ENCODE measurements around the gene NOTCH3. TPM values are rescaled to one million over a fixed set of nuclear protein-coding genes. Genes with fewer than 3 reads are reported as not detected.

The NOTCH3 gene
- total RNA-seq, 1 experiment from 2014 or later: 39.4 TPM

GRCh38 chr19:15181394-15181793, 19.4 kb downstream of the NOTCH3 start:
- TF ChIP-seq ZFX (IDR thresholded peaks at IDR 0.05) (no peak), CEBPB (IDR thresholded peaks at IDR 0.05; ENCODE audit: low read depth) (no peak), ATF3 (IDR thresholded peaks at IDR 0.05) (no peak), RAD21 (IDR thresholded peaks at IDR 0.05; ENCODE audit: low read depth) (no peak), EZH2phosphoT487 (IDR thresholded peaks at IDR 0.05; ENCODE audit: borderline replicate concordance) (no peak), JUND (IDR thresholded peaks at IDR 0.05) (no peak), SP1 (IDR thresholded peaks at IDR 0.05; ENCODE audit: low read depth) (no peak), EZH2 (IDR thresholded peaks at IDR 0.05) (no peak), CBX3 (IDR thresholded peaks at IDR 0.05; ENCODE audit: low read depth) (no peak), ZNF274 (IDR thresholded peaks at IDR 0.05; ENCODE audit: low read depth, low read length) (no peak), SIN3A (IDR thresholded peaks at IDR 0.05; ENCODE audit: low read depth) (no peak), FOSL1 (IDR thresholded peaks at IDR 0.05; ENCODE audit: low read depth) (no peak), POLR2A (IDR thresholded peaks at IDR 0.05; ENCODE audit: borderline replicate concordance, extremely low read depth, insufficient read depth, insufficient read length) (no peak), MAX (IDR thresholded peaks at IDR 0.05) (no peak), EGR1 (IDR thresholded peaks at IDR 0.05; ENCODE audit: low read depth) (no peak), ELF1 (IDR thresholded peaks at IDR 0.05; ENCODE audit: borderline replicate concordance, low read depth) (no peak)
- TF ChIP-seq, protein P1, sequence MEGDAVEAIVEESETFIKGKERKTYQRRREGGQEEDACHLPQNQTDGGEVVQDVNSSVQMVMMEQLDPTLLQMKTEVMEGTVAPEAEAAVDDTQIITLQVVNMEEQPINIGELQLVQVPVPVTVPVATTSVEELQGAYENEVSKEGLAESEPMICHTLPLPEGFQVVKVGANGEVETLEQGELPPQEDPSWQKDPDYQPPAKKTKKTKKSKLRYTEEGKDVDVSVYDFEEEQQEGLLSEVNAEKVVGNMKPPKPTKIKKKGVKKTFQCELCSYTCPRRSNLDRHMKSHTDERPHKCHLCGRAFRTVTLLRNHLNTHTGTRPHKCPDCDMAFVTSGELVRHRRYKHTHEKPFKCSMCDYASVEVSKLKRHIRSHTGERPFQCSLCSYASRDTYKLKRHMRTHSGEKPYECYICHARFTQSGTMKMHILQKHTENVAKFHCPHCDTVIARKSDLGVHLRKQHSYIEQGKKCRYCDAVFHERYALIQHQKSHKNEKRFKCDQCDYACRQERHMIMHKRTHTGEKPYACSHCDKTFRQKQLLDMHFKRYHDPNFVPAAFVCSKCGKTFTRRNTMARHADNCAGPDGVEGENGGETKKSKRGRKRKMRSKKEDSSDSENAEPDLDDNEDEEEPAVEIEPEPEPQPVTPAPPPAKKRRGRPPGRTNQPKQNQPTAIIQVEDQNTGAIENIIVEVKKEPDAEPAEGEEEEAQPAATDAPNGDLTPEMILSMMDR (IDR thresholded peaks at IDR 0.05 in 2 of 3, conservative IDR thresholded peaks at IDR 0.05 in 1 of 3; ENCODE audit: borderline replicate concordance in 1 of 3, insufficient read depth in 1 of 3, low read depth in 2 of 3, low read length in 2 of 3): no peak
- TF ChIP-seq, protein P2, sequence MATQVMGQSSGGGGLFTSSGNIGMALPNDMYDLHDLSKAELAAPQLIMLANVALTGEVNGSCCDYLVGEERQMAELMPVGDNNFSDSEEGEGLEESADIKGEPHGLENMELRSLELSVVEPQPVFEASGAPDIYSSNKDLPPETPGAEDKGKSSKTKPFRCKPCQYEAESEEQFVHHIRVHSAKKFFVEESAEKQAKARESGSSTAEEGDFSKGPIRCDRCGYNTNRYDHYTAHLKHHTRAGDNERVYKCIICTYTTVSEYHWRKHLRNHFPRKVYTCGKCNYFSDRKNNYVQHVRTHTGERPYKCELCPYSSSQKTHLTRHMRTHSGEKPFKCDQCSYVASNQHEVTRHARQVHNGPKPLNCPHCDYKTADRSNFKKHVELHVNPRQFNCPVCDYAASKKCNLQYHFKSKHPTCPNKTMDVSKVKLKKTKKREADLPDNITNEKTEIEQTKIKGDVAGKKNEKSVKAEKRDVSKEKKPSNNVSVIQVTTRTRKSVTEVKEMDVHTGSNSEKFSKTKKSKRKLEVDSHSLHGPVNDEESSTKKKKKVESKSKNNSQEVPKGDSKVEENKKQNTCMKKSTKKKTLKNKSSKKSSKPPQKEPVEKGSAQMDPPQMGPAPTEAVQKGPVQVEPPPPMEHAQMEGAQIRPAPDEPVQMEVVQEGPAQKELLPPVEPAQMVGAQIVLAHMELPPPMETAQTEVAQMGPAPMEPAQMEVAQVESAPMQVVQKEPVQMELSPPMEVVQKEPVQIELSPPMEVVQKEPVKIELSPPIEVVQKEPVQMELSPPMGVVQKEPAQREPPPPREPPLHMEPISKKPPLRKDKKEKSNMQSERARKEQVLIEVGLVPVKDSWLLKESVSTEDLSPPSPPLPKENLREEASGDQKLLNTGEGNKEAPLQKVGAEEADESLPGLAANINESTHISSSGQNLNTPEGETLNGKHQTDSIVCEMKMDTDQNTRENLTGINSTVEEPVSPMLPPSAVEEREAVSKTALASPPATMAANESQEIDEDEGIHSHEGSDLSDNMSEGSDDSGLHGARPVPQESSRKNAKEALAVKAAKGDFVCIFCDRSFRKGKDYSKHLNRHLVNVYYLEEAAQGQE (IDR thresholded peaks at IDR 0.05; ENCODE audit: low read depth): no peak
- Histone ChIP-seq H3K4me3 (replicated peaks in 1 of 2; ENCODE audit: low read depth in 1 of 2, low read length in 2 of 2) (no peak overlapping the region), H3K9ac (ENCODE audit: low read length) (no peak overlapping the region), H3K9me3 (ENCODE audit: control insufficient read depth in 1 of 2, insufficient read depth in 1 of 2, low read depth in 1 of 2, low read length in 2 of 2) (no peaks in the 10 kb centered on the region), H2AFZ (ENCODE audit: low read depth, low read length, poor library complexity, severe bottlenecking) (no peak overlapping the region), H3K4me2 (ENCODE audit: low read length) (no peak overlapping the region), H3K4me1 (ENCODE audit: control insufficient read depth in 1 of 2, insufficient read depth in 2 of 2, low read length in 2 of 2) (peaks cover 0 to 3% of the 10 kb centered on the region in 2 experiments; a peak in 1 of 4 replicates), H3K27ac (ENCODE audit: low read depth, low read length) (no peak overlapping the region), H4K20me1 (ENCODE audit: insufficient read depth) (no peaks in the 10 kb centered on the region), H3K9me2 (ENCODE audit: insufficient read depth) (no peaks in the 10 kb centered on the region), H3K36me3 (ENCODE audit: control insufficient read depth in 1 of 2, insufficient read depth in 2 of 2, low read length in 2 of 2) (no peaks in the 10 kb centered on the region; a peak in 2 of 4 replicates), H3K79me2 (ENCODE audit: insufficient read depth, low read length) (no peaks in the 10 kb centered on the region), H3K27me3 (ENCODE audit: insufficient read depth, low read length) (no peaks in the 10 kb centered on the region)
- RAD21 ChIA-PET (ENCODE audit: low non-redundant PET in 1 of 2, low total read pairs in 2 of 2, uncharacterized antibody in 2 of 2, unreplicated experiment in 2 of 2): no interaction called here
- POLR2A ChIA-PET: no interaction called here
- CTCF ChIA-PET: interaction anchor here (1.1 kb wide), 1 partner anchor 89 kb away, joined by 3 read pairs; no protein-coding TSS in a partner anchor
- no peak for DNase-seq (ENCODE audit: low read depth, low spot score)
- intact Hi-C loops (cut with micrococcal nuclease): no loop called here
- ATAC-seq: no peak
- BruUV-seq (replicated peaks): no TSS peak
